Prostate gland (tissue), 2 donors: Measurements from ENCODE around the gene ITIH5. TPM values are rescaled to one million over a fixed set of nuclear protein-coding genes. Genes with fewer than 3 reads are reported as not detected.
A peak's percentile ranks its signal among the peaks of the same experiment; 100 is the strongest.

ENCODE experiments used
- DNase-seq: peaks from one replicate; pipeline ENCODE4 v3.0.0-alpha.2; 2019; ENCODE audit warnings: low spot score
- H3K27ac ChIP-seq, 2 donors: fragments of 200-600 bp; sonication (generic); 2 replicates each; pipeline ENCODE4 v1.5.1; 2017 to 2019
- H3K27me3 ChIP-seq: fragments of 200-600 bp; sonication (generic); replicated peaks from 2 replicates; pipeline ENCODE4 v1.5.1; 2019; ENCODE audit not compliant: insufficient read depth
- H3K36me3 ChIP-seq, 2 donors: fragments of 200-600 bp; sonication (generic); 1 replicate in 1 of 2; 2 replicates in 1 of 2; pipeline versions ENCODE4 v1.5.1 to v1.8.1; 2017 to 2019
- H3K4me1 ChIP-seq: fragments of 200-600 bp; sonication (generic); replicated peaks from 2 replicates; pipeline ENCODE4 v1.5.1; 2019
- H3K4me3 ChIP-seq, 2 donors: fragments of 200-600 bp; sonication (generic); 2 replicates each; pipeline ENCODE4 v1.5.1; 2017 to 2019
- H3K9me3 ChIP-seq: fragments of 200-600 bp; sonication (generic); 2 replicates; pipeline ENCODE4 v1.5.1; 2017
- POLR2A ChIP-seq: fragments of 450-650 bp; IDR thresholded peaks from one replicate; pipeline ENCODE4 v1.6.1; 2016; ENCODE audit warnings: antibody characterized with exemption, mild to moderate bottlenecking
- POLR2AphosphoS5 ChIP-seq: sonication (generic); formaldehyde crosslinking; IDR thresholded peaks from one replicate; pipeline ENCODE4 v1.6.1; 2017; ENCODE audit warnings: antibody characterized with exemption
- WGBS: methylation state at CpG from one replicate; pipeline ENCODE4 v1.1.5; 2018; 5-methylcytosine and 5-hydroxymethylcytosine counted together
- intact Hi-C: fragments of 100-400 bp; cut with DNase I; formaldehyde crosslinking; loops from one replicate; pipeline ENCODE4 v1.14.2; 2022
- total RNA-seq, 2 donors: library from RNA; depleted of rRNA; stranded (reverse); fragments of >200 nt; gene quantifications; one replicate each; pipeline ENCODE4 v1.1.0, GENCODE V29; 2016
- TF ChIP-seq, protein P1 (sequence below), 4 experiments: fragments of 200-600 bp in 2 of 4; fragments of 450-650 bp in 2 of 4; sonication (generic) in 2 of 4; IDR thresholded peaks; 1 replicate in 3 of 4; 2 replicates in 1 of 4; pipeline ENCODE4 v1.5.1; 2016 to 2019; ENCODE audit warnings: antibody characterized with exemption in 4 of 4, mild to moderate bottlenecking in 2 of 4, moderate library complexity in 2 of 4

ITIH5 gene
- total RNA-seq, 2 donors from 2014 or later: 13.5 to 42.0 TPM

DNA sequence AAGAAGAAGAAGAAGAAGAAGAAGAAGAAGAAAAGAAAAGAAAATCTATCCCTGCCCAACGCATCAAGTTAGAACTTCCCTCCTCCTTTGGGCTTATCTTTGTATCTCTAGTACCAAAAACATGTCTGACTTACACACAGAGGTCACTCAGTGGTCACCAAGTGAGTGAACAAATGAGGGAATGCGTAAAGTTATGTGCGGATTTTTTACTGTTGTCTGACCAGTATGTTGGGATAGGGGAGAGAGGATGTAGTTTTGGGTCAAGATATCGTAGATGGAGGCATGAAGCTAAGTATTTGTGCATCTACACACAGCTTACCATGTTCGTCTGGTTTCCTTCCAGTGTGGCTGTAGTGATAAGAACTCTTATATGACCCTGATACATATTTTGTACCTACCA lies 99.9 kb downstream of the ITIH5 start:
- no peaks in the 10 kb centered on the region for H3K9me3 ChIP-seq
- no peak overlapping the region for H3K27ac ChIP-seq
- intact Hi-C loops: no loop called here
- TF ChIP-seq POLR2AphosphoS5 (no peak), POLR2A (no peak)
- H3K4me3 ChIP-seq: no peak overlapping the region
- no peaks in the 10 kb centered on the region for H3K27me3 ChIP-seq
- no peaks in the 10 kb centered on the region for H3K36me3 ChIP-seq
- H3K4me1 ChIP-seq: no peaks in the 10 kb centered on the region
- no peak for DNase-seq
- WGBS: 85% methylated on average over 5 of the region's 5 CpGs

DNA sequence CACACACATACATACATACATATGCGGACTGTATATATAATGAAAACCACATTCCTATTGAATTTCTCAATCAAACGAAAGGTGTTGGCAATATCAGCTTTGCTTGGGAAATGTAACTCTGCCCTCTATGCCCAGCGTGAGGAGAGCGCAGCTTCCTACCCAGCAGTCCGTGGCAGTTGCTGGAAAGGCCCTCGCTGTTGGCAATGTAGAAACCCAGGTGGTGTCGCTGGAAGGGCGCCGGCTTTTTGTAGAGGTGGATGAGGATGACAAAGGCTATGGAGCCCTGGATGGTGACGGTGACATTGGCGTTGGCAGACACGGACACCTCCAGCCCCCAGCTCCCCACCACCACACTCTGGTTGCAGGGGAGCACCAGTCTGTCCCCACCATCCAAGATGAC lies 100.9 kb downstream of the ITIH5 start:
- H3K4me3 ChIP-seq: no peak overlapping the region
- no peaks in the 10 kb centered on the region for H3K36me3 ChIP-seq
- DNase-seq: no peak
- H3K27me3 ChIP-seq: no peaks in the 10 kb centered on the region
- no peaks in the 10 kb centered on the region for H3K9me3 ChIP-seq
- 94% methylated on average over 12 of the region's 12 CpGs for WGBS
- TF ChIP-seq, protein P1, sequence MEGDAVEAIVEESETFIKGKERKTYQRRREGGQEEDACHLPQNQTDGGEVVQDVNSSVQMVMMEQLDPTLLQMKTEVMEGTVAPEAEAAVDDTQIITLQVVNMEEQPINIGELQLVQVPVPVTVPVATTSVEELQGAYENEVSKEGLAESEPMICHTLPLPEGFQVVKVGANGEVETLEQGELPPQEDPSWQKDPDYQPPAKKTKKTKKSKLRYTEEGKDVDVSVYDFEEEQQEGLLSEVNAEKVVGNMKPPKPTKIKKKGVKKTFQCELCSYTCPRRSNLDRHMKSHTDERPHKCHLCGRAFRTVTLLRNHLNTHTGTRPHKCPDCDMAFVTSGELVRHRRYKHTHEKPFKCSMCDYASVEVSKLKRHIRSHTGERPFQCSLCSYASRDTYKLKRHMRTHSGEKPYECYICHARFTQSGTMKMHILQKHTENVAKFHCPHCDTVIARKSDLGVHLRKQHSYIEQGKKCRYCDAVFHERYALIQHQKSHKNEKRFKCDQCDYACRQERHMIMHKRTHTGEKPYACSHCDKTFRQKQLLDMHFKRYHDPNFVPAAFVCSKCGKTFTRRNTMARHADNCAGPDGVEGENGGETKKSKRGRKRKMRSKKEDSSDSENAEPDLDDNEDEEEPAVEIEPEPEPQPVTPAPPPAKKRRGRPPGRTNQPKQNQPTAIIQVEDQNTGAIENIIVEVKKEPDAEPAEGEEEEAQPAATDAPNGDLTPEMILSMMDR (IDR thresholded peaks at IDR 0.05): no peak
- TF ChIP-seq POLR2A (no peak), POLR2AphosphoS5 (no peak)
- intact Hi-C loops: no loop called here
- no peaks in the 10 kb centered on the region for H3K4me1 ChIP-seq
- H3K27ac ChIP-seq: no peak overlapping the region

DNA sequence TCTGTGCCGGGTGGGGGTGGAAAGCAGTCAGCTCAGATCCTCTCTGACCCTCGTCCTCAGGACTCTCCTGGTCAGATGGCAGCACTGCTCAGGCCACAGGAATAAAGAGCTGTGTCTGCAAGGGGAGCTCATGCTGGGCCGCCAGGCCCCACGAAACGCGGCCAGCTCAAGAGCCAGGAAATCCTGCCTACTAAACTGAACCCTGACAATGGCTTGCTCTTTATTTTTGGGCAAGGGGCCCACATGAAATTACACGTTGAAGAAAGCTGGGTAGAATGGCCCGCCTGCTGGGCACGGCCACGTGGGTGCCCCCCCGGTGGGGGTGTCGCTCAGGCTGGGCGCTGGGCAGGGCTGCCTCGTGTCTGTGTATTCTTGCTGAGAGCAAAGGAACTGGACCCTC lies 103.0 kb downstream of the ITIH5 start:
- TF ChIP-seq, protein P1 (IDR thresholded peaks at IDR 0.05): no peak
- TF ChIP-seq POLR2A: no peak
- TF ChIP-seq POLR2AphosphoS5: no peak

GRCh38 chr10:7563368-7563767 lies 103.4 kb downstream of the ITIH5 start:
- Histone ChIP-seq H3K27ac (no peak overlapping the region), H3K36me3 (no peaks in the 10 kb centered on the region), H3K9me3 (no peaks in the 10 kb centered on the region), H3K27me3 (no peaks in the 10 kb centered on the region), H3K4me3 (no peak overlapping the region), H3K4me1 (peaks cover 5% of the 10 kb centered on the region)
- TF ChIP-seq, protein P1 (IDR thresholded peaks at IDR 0.05): no peak
- TF ChIP-seq POLR2AphosphoS5 (no peak), POLR2A (no peak)
- WGBS: 43% methylated on average over 7 of the region's 7 CpGs
- intact Hi-C loops: loop anchor here (5.0 kb wide), 1 partner anchor 39 kb away; no protein-coding TSS in a partner anchor
- DNase-seq: no peak

More for the DNA sequence above, 103.0 kb downstream of the ITIH5 start:
- WGBS: 51% methylated on average over 14 of the region's 14 CpGs
- Histone ChIP-seq H3K4me3 (no peak overlapping the region), H3K4me1 (peaks cover 5% of the 10 kb centered on the region), H3K27ac (no peak overlapping the region), H3K27me3 (no peaks in the 10 kb centered on the region), H3K9me3 (no peaks in the 10 kb centered on the region), H3K36me3 (no peaks in the 10 kb centered on the region)
- DNase-seq: no peak
- intact Hi-C loops: loop anchor here (5.0 kb wide), 1 partner anchor 39 kb away; no protein-coding TSS in a partner anchor

DNA sequence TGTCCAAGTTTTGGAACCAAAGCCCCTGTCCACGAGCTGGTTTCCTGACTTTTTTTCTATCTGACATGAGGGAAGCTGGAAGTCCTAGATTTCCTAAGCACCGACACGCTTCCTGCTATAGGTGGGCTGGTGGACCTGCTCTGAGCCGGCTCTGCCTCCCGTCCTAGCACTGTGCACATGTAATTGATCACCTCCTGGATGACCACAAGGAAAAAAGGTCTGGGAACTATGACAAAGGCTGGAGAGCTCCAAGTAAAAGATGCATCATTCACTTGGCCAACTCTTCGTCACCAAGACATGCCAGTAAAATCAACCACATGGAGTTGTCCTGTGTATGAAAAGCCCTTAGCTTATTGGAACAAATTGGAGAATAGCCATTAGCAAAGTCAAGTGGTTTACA lies 104.8 kb downstream of the ITIH5 start:
- intact Hi-C loops: loop anchor here (5.0 kb wide), 1 partner anchor 40 kb away; no protein-coding TSS in a partner anchor
- Histone ChIP-seq H3K27me3 (no peaks in the 10 kb centered on the region), H3K4me1 (peaks cover 5% of the 10 kb centered on the region), H3K9me3 (no peaks in the 10 kb centered on the region), H3K36me3 (no peaks in the 10 kb centered on the region), H3K4me3 (no peak overlapping the region), H3K27ac (peak overlapping the region in 1 of 2 donors; percentile 52)
- no peak for TF ChIP-seq POLR2A
- TF ChIP-seq, protein P1 (IDR thresholded peaks at IDR 0.05): no peak
- TF ChIP-seq POLR2AphosphoS5: no peak
- DNase-seq: no peak
- WGBS: 65% methylated on average over 6 of the region's 6 CpGs
